Ramos (cell line): ENCODE measurements around the gene FZD2.

Experiments used
- in situ Hi-C: fragments of 300-500 bp; cut with MboI; formaldehyde crosslinking; loops from one replicate; pipeline ENCODE4 v1.14.3; 2022; ENCODE audit warnings: low sequenced_read_pairs; ENCODE audit not compliant: unreplicated experiment

The FZD2 gene

DNA sequence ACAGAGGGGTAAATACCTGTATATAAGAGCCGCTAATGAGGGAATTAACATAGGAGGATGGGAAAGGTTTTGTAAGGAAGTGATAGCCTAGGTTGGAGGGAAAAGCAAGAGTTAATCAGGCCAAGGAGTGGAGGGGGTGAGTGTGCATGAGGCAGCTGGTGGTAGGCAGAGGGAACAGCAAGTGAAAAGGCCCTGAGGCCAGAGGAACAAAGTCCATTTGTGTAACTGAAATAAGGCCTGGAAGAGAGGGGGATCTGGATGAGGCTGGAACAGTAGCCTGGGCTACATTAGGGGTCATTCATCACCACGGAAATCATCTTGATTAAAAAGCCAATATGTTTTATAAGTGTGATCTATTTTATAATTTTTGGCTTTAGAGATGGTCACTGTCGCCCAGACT lies 45.7 kb downstream of the FZD2 start:
- in situ Hi-C loops, result no loop called here

DNA sequence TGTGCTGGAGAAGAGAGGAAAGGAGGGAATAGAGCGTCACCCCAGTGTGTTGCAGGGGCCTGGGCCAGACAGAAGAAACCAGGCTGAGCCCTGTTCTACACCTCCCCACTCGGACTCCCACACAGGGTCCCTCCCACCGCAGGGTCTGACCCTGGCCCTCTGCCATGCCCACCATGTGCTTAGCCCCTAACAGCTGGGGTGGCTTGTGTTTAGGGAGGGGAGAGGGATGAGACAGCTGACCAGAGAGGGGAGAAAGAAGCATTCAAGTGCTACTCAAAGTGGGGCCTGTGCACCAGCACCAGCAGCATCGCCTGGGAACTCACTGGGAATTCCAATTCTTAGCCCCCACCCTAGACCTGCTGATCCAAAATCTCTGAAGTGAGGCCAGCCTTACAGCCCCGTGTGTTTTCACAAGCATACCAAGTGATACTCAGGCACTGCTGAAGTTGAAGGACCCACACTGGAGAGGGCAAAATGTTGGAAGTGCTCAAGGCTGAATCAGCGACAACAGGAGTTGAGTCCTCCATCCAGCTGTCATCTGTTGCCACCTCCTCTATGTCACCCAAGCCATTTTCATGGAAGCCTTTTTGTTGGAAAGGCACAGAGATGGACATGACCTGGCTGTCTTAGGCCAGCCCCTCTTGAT lies 47.0 kb downstream of the FZD2 start:
- in situ Hi-C loops, result no loop called here

DNA sequence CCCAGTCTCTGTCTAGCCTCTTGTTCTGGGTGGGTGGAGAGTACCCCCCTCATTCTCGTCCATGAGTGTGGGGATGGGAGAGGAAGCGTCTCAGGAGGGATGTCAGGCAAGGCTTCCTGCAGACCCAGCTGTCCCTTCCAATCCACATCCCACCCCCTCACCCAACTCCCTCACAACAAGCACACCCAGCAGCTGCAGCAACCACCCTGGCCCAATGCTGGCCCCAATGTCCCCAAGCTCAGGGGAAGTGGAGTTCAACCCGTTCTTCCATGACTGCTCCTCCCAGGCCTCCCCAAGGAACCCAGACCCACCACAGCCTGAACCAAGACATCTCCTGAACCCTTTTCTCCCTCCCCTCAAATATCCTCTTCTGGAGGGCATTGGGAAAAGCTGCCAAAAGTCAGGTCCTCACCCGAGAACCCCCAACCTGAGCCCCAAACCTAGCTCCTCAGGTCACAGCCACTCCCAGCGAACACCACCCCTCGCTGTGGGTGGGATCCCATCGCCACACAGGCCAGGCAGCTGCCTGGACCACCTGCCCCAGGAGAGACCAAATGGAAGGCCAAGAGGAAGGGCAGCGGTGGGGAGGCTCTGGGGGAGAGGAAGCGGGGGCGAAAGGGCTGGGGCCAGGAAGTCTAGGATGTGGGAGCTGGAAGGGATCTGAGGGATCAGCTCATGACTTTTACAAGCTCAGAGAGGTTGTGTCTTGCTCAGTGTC lies 47.6 kb downstream of the FZD2 start:
- in situ Hi-C loops, result no loop called here

DNA sequence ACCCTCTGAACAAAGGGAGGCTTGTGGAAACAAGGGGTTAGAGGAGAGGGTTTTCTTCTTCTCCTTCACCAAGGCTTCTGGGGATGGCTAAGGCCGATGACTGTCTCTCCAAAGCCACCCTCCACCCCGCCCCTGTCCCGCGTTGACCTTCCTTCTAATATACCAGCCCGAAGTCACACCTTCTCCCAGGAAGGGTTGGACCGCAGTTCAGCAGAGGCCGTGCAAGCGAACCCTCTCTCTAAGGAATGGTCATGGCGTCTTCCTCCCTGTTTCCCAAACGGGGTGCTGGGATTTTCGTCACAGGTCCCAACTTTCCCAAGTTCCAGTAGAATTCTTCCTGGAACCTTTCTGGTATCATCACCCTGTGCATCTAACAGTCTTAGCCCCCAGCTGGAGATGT lies 49.4 kb downstream of the FZD2 start:
- in situ Hi-C loops, result no loop called here

DNA sequence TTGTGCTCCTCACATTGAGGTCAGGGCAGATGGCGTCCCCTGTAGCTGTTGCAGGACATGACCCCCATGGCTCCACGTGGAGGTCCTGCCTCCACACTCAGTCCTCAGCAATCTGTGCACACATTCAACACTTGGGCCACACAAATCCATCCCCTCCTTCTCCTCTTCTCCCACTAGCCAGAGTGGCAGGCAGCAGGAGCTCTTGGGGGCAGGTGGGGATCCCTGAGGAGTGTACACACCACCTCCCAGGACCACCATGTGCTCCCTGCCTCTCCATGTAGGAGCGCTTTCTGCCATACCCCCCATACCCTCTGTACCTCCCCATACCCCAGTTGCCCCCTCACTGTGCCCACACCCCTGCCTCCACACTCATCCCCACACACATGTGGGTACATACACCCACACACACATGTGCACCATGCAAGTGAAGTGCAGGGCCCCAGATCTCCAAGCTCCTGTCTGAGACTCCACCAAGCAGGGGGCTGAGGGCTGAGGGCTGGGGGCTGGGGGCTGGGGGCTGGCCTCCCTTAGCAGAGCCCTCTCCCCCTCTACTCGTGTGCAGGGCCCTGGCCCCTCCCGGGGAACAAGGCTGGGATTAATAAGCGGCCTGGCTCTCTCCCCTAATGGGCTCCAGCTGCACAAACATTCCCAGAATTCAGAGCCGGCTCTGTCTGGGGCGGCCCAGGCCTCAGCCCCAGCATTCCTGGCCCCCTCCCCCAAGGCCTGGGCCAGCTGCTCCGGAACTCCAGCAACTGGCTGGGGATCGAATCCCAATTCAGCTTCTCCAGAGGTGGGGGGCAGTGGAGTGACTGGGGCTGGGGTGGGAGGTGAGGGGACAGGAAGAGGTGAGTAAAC lies 50.8 kb downstream of the FZD2 start:
- in situ Hi-C loops, result no loop called here

DNA sequence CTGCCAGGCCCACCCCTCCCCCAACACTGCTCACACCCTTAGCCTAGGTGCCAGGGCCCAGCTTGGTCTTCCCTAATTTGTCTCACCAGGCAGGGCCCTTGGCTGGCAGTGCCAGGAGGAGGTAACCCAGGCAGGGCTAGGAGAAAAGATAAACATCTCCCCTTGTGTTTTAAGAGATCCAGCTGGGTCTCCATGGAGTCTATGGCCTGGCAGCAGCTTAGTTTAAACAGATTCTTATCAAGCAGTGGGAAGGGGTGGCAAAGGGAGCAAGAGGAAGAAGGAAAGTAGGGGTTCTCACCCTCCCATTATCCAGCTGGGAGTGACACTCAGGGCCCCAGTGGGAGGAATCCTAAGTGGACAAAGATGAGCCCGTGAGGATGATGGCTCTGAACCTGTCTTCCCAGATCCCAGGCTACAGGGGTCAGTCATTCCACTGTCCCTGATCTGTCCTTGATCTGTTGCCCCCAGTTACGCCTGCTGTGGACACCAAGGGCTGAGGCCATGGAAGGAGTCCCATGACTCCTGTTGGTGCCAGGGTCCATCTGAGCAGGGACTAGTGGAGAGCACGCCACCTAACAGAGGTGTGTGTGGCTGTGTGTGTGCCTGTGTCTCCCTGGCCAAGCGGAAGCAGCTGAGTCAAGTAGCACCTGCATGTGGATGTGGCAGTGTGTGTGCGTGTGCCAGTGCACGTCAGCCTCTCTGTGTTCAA lies 51.6 kb downstream of the FZD2 start:
- in situ Hi-C loops, result no loop called here

DNA sequence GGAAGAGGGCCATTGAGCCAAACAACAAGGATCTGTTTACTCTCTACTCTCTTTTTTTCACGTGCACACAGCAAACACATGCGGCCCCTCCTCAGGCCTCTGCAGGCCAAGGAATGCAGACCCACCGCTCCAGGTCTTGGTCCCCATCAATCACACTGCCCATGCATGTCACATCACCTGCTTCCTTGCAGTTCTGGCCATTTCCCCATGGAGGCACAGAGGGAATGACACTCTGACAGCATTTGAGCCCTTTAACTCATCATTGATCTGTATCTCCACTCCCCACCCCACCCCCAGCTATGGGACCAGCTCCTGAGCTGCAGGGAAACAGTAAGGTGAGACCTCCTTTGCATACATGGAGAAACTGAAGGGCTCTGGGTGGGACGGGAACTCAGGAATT lies 53.0 kb downstream of the FZD2 start:
- in situ Hi-C loops, result no loop called here
